Mucosa of rectum (tissue), 2 donors: ENCODE data around the gene MRPL28.
"Not testable (repeated sequence)": the region's sequence is repeated elsewhere in the genome, so short reads cannot be mapped to it uniquely, and the experiment has no call there.

Experiments
- H3K27ac ChIP-seq, 2 donors: one replicate each; pipeline ENCODE4 v1.7.0; 2013; ENCODE audit warnings: inconsistent platforms in 2 of 2, low read depth in 2 of 2, low read length in 2 of 2
- H3K27me3 ChIP-seq, 2 donors: one replicate each; pipeline ENCODE4 v1.7.0; 2013; ENCODE audit warnings: low read length in 2 of 2; ENCODE audit not compliant: control insufficient read depth in 2 of 2, insufficient read depth in 2 of 2
- H3K36me3 ChIP-seq, 2 donors: one replicate each; pipeline ENCODE4 v1.7.0; 2013; ENCODE audit warnings: low read length in 2 of 2; ENCODE audit not compliant: control insufficient read depth in 2 of 2, insufficient read depth in 2 of 2
- H3K4me1 ChIP-seq, 2 donors: one replicate each; pipeline ENCODE4 v1.7.0; 2013; ENCODE audit warnings: low read length in 2 of 2, mild to moderate bottlenecking in 1 of 2; ENCODE audit not compliant: control insufficient read depth in 2 of 2, insufficient read depth in 2 of 2
- H3K4me3 ChIP-seq, 2 donors: one replicate each; pipeline ENCODE4 v1.7.0; 2013; ENCODE audit warnings: low read length in 2 of 2
- H3K9ac ChIP-seq, 2 donors: one replicate each; pipeline ENCODE4 v1.7.0; 2013; ENCODE audit warnings: low read length in 2 of 2, low read depth in 1 of 2, mild to moderate bottlenecking in 1 of 2
- H3K9me3 ChIP-seq, 2 donors: one replicate each; pipeline ENCODE4 v1.7.0; 2013; ENCODE audit warnings: low read length in 2 of 2; ENCODE audit not compliant: control insufficient read depth in 2 of 2
- donor health status: healthy.
- donor health status: Normal muscosa, but diverticular disease.

Gene MRPL28

GRCh38 chr16:370443-370842, at the start of gene MRPL28:
Gene MRPL28 (minus strand): TSS chr16:370538. CDS start chr16:370218, 320 bp downstream.
- Histone ChIP-seq H3K4me1 (peaks cover 5 to 6% of the 10 kb centered on the region in 2 donors), H3K9me3 (no peaks in the 10 kb centered on the region), H3K4me3 (peak within 1 kb of the TSS; percentile 27 to 41), H3K27ac (peak within 1 kb of the TSS; percentile 29 to 51), H3K9ac (peak within 1 kb of the TSS; percentile 5 to 40), H3K27me3 (no peaks in the 10 kb centered on the region), H3K36me3 (peaks cover 40 to 44% of the 10 kb centered on the region in 2 donors)

- not testable (repeated sequence) for H3K9me3 ChIP-seq, H3K4me1 ChIP-seq, H3K27ac ChIP-seq, H3K36me3 ChIP-seq, H3K4me3 ChIP-seq, H3K27me3 ChIP-seq, H3K9ac ChIP-seq
Measured at GRCh38 chr16:415170-415498, 44.8 kb upstream of the MRPL28 start.

GRCh38 chr16:414395-415169, 44.2 kb upstream of the MRPL28 start:
- Histone ChIP-seq H3K4me1 (no peaks in the 10 kb centered on the region), H3K36me3 (peaks cover 6 to 13% of the 10 kb centered on the region in 2 donors), H3K27ac (no peak overlapping the region), H3K4me3 (no peak overlapping the region), H3K27me3 (no peaks in the 10 kb centered on the region), H3K9ac (no peak overlapping the region), H3K9me3 (no peaks in the 10 kb centered on the region)

- Histone ChIP-seq H3K36me3 (peaks cover 6 to 14% of the 10 kb centered on the region in 2 donors), H3K27me3 (no peaks in the 10 kb centered on the region), H3K27ac (no peak overlapping the region), H3K9ac (no peak overlapping the region), H3K4me3 (no peak overlapping the region), H3K9me3 (no peaks in the 10 kb centered on the region), H3K4me1 (no peaks in the 10 kb centered on the region)
Measured at GRCh38 chr16:411576-412265, 41.4 kb upstream of the MRPL28 start.

GRCh38 chr16:410516-411178, 40.3 kb upstream of the MRPL28 start:
- no peaks in the 10 kb centered on the region for H3K27me3 ChIP-seq
- no peak overlapping the region for H3K9ac ChIP-seq
- H3K4me3 ChIP-seq: no peak overlapping the region
- peaks cover 6 to 14% of the 10 kb centered on the region in 2 donors for H3K36me3 ChIP-seq
- H3K4me1 ChIP-seq: no peaks in the 10 kb centered on the region
- H3K9me3 ChIP-seq: no peaks in the 10 kb centered on the region
- H3K27ac ChIP-seq: no peak overlapping the region

- H3K9ac ChIP-seq: no peak overlapping the region
- H3K27me3 ChIP-seq: no peaks in the 10 kb centered on the region
- H3K4me1 ChIP-seq: no peaks in the 10 kb centered on the region
- H3K4me3 ChIP-seq: no peak overlapping the region
- H3K27ac ChIP-seq: no peak overlapping the region
- peaks cover 6 to 14% of the 10 kb centered on the region in 2 donors for H3K36me3 ChIP-seq
- no peaks in the 10 kb centered on the region for H3K9me3 ChIP-seq
Measured at GRCh38 chr16:407253-407652, 36.9 kb upstream of the MRPL28 start.

GRCh38 chr16:405548-406506, 35.5 kb upstream of the MRPL28 start:
- Histone ChIP-seq H3K27me3 (no peaks in the 10 kb centered on the region), H3K9me3 (no peaks in the 10 kb centered on the region), H3K4me1 (peaks cover under 1 to 1% of the 10 kb centered on the region in 2 donors), H3K27ac (no peak overlapping the region), H3K36me3 (peaks cover 0 to 8% of the 10 kb centered on the region in 2 donors), H3K9ac (no peak overlapping the region), H3K4me3 (no peak overlapping the region)

GRCh38 chr16:404971-405486, 34.7 kb upstream of the MRPL28 start:
- Histone ChIP-seq H3K27ac (no peak overlapping the region), H3K4me3 (no peak overlapping the region), H3K9ac (no peak overlapping the region), H3K9me3 (no peaks in the 10 kb centered on the region), H3K4me1 (peaks cover 4 to 7% of the 10 kb centered on the region in 2 donors), H3K36me3 (peaks cover 0 to 6% of the 10 kb centered on the region in 2 donors), H3K27me3 (no peaks in the 10 kb centered on the region)

GRCh38 chr16:401468-402348, 31.4 kb upstream of the MRPL28 start, which contains the start of gene DECR2:
Gene DECR2 (plus strand): TSS chr16:401885. CDS start chr16:401964, 79 bp downstream.
- Histone ChIP-seq H3K4me1 (peaks cover 4 to 12% of the 10 kb centered on the region in 2 donors), H3K27me3 (no peaks in the 10 kb centered on the region), H3K4me3 (peak within 1 kb of the TSS; percentile 79 to 89), H3K9me3 (no peaks in the 10 kb centered on the region), H3K36me3 (peaks cover 0 to 4% of the 10 kb centered on the region in 2 donors), H3K9ac (peak within 1 kb of the TSS; percentile 80 to 87), H3K27ac (peak within 1 kb of the TSS; percentile 91 to 92)
